ENCODE measurements around the gene GPR63.

GPR63 gene

GRCh38 chr6:96809119-96809518 is 28.2 kb downstream of the GPR63 start:
- no peak for TF ChIP-seq CTCF (IDR thresholded peaks at IDR 0.05; ENCODE audit: low read depth, low read length)
- no peak overlapping the region for H3K4me3 ChIP-seq (ENCODE audit: low read depth, low read length)

- no peak for TF ChIP-seq CTCF (IDR thresholded peaks at IDR 0.05; ENCODE audit: low read depth, low read length)
- H3K4me3 ChIP-seq (ENCODE audit: low read depth, low read length), result no peak overlapping the region
These were observed 34.2 kb downstream of the GPR63 start for GRCh38 chr6:96803106-96803481.

- TF ChIP-seq CTCF (IDR thresholded peaks at IDR 0.05; ENCODE audit: low read depth, low read length), result no peak
- H3K4me3 ChIP-seq (ENCODE audit: low read depth, low read length), result no peak overlapping the region
These were observed 41.8 kb downstream of the GPR63 start for GRCh38 chr6:96795481-96795880.

GRCh38 chr6:96794980-96795379 is 42.3 kb downstream of the GPR63 start:
- no peak overlapping the region for H3K4me3 ChIP-seq (ENCODE audit: low read depth, low read length)
- no peak for TF ChIP-seq CTCF (IDR thresholded peaks at IDR 0.05; ENCODE audit: low read depth, low read length)

- no peak overlapping the region for H3K4me3 ChIP-seq (ENCODE audit: low read depth, low read length)
- TF ChIP-seq CTCF (IDR thresholded peaks at IDR 0.05; ENCODE audit: low read depth, low read length), result no peak
These were observed 44.6 kb downstream of the GPR63 start for GRCh38 chr6:96792561-96793190.

GRCh38 chr6:96789871-96790270 is 47.4 kb downstream of the GPR63 start:
- no peak overlapping the region for H3K4me3 ChIP-seq (ENCODE audit: low read depth, low read length)
- TF ChIP-seq CTCF (IDR thresholded peaks at IDR 0.05; ENCODE audit: low read depth, low read length), result no peak

GRCh38 chr6:96787846-96788580 is 49.3 kb downstream of the GPR63 start:
- H3K4me3 ChIP-seq (ENCODE audit: low read depth, low read length), result no peak overlapping the region
- no peak for TF ChIP-seq CTCF (IDR thresholded peaks at IDR 0.05; ENCODE audit: low read depth, low read length)

All from WI38 (cell line).